HepG2 (cell line): ENCODE results near the gene RASD1. TPM values are rescaled to one million over a fixed set of nuclear protein-coding genes. Genes with fewer than 3 reads are reported as not detected.
A peak's percentile ranks its signal among the peaks of the same experiment; 100 is the strongest.

Experiments used
- KDM1A ChIP-seq: IDR thresholded peaks from 2 replicates; pipeline ENCODE4 v1.6.1; 2016; ENCODE audit warnings: missing compliant biosample characterization
- MED1 ChIP-seq: sonication (generic); formaldehyde crosslinking; IDR thresholded peaks from 2 replicates; pipeline ENCODE4 v1.4.0; 2020; ENCODE audit warnings: missing genetic modification reagents
- PHF21A ChIP-seq: sonication (generic); formaldehyde crosslinking; IDR thresholded peaks from 2 replicates; pipeline ENCODE4 v1.5.0; 2020; ENCODE audit warnings: mild to moderate bottlenecking, missing genetic modification reagents
- RXRA ChIP-seq: sonication (generic); formaldehyde crosslinking; IDR thresholded peaks from 2 replicates; pipeline ENCODE4 v1.5.1; 2020; ENCODE audit warnings: missing genetic modification reagents
- SP1 ChIP-seq, 2 experiments: fragments of 450-650 bp in 1 of 2; sonication (generic) in 1 of 2; formaldehyde crosslinking in 1 of 2; IDR thresholded peaks; 2 replicates each; pipeline versions ENCODE4 v1.4.0 to v1.6.1; 2016 to 2020; ENCODE audit warnings: missing genetic modification reagents in 1 of 2
- SRSF9 ChIP-seq: fragments of 200-400 bp; formaldehyde crosslinking; IDR thresholded peaks from 2 replicates; pipeline ENCODE4 v1.6.1; 2018; ENCODE audit warnings: borderline replicate concordance, mild to moderate bottlenecking, low read depth, low read length; ENCODE audit not compliant: insufficient read depth, poor library complexity, severe bottlenecking
- TBX3 ChIP-seq: fragments of 450-650 bp; IDR thresholded peaks from 2 replicates; pipeline ENCODE4 v1.6.1; 2017; ENCODE audit warnings: antibody characterized with exemption, mild to moderate bottlenecking, inconsistent platforms, borderline replicate concordance
- ZNF331 ChIP-seq: sonication (generic); formaldehyde crosslinking; IDR thresholded peaks from 2 replicates; pipeline ENCODE4 v1.4.0; 2020; ENCODE audit warnings: missing genetic modification reagents
- polyA plus RNA-seq, 8 experiments: library from polyadenylated mRNA; depleted of rRNA in 3 of 8; stranded (reverse) in 7 of 8; unstranded in 1 of 8; fragments of >200 nt; fragmentation: Illumina TruSeq in 4 of 8; extraction: Trizol in 4 of 8; gene quantifications; 2 replicates each; pipeline versions ENCODE4 v1.2.1 to v1.2.3, GENCODE V29; 2011 to 2016; ENCODE audit warnings: low read depth in 4 of 8, missing spikeins in 1 of 8, mixed read lengths in 1 of 8; ENCODE audit not compliant: insufficient read depth in 1 of 8
- total RNA-seq, 5 experiments: library from RNA; depleted of rRNA; stranded (reverse); fragments of >200 nt; fragmentation: Illumina TruSeq; extraction: Trizol; gene quantifications; 2 replicates each; pipeline ENCODE4 v1.2.3, GENCODE V29; 2016; ENCODE audit warnings: low read depth in 1 of 5
- TF ChIP-seq, protein P1 (sequence below): sonication (generic); formaldehyde crosslinking; IDR thresholded peaks from 2 replicates; pipeline ENCODE4 v1.8.1; 2022; ENCODE audit warnings: low read depth, mild to moderate bottlenecking, missing genetic modification reagents
- TF ChIP-seq, protein P2 (sequence below): sonication (generic); formaldehyde crosslinking; IDR thresholded peaks from 2 replicates; pipeline ENCODE4 v1.5.0; 2020; ENCODE audit warnings: mild to moderate bottlenecking, missing genetic modification reagents
- TF ChIP-seq, protein P3 (sequence below): sonication (generic); formaldehyde crosslinking; conservative IDR thresholded peaks from 2 replicates; pipeline ENCODE4 v1.4.0; 2020; ENCODE audit warnings: mild to moderate bottlenecking, missing genetic modification reagents, moderate library complexity
- TF ChIP-seq, protein P4 (sequence below): sonication (generic); formaldehyde crosslinking; IDR thresholded peaks from 2 replicates; pipeline ENCODE4 v1.4.0; 2020; ENCODE audit warnings: missing genetic modification reagents
- TF ChIP-seq, protein P5 (sequence below): sonication (generic); formaldehyde crosslinking; conservative IDR thresholded peaks from 2 replicates; pipeline ENCODE4 v1.4.0; 2020; ENCODE audit warnings: missing genetic modification reagents

The RASD1 gene
- total and polyA plus RNA-seq, 2 of the 13 experiments (the other 11 are each of a cell fraction or from before 2014, with no cell fraction given) = 1.6 to 4.2 TPM

DNA sequence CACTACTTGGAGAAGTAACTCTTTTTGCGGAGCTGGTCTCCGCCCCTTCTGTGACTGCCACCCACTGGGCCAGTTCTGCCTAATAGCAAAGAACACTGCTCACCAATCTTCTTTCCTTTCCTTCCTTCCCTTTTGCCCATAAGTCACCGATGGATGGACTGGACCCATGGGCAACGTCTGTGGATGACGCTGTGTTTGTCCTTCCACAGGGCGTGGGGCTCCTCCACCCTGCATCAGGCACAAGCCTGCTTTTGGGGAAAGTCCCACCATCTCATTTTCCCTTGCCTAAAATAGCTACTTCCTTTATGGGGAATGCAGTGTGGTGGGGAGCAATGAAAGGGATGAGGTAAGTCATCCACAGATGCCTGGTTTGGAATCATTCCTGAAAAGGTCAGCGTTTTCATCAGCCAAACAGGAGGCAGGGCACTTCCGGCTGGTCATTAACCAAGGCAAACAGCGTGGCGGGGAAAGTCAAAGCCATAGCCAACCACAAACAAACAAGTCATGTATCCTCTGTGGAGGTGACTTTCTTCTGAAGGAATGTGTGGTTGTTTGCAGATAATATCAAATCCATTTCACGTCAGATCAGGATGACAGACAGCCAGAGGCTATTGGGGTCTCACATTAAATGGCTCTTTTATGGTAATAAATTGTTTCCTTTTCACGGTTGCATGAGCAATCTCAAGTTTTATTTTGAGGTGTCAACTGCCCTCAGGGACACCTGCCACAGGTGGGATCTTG, 50.1 kb downstream of the RASD1 start (continued):
- TF ChIP-seq, protein P1, sequence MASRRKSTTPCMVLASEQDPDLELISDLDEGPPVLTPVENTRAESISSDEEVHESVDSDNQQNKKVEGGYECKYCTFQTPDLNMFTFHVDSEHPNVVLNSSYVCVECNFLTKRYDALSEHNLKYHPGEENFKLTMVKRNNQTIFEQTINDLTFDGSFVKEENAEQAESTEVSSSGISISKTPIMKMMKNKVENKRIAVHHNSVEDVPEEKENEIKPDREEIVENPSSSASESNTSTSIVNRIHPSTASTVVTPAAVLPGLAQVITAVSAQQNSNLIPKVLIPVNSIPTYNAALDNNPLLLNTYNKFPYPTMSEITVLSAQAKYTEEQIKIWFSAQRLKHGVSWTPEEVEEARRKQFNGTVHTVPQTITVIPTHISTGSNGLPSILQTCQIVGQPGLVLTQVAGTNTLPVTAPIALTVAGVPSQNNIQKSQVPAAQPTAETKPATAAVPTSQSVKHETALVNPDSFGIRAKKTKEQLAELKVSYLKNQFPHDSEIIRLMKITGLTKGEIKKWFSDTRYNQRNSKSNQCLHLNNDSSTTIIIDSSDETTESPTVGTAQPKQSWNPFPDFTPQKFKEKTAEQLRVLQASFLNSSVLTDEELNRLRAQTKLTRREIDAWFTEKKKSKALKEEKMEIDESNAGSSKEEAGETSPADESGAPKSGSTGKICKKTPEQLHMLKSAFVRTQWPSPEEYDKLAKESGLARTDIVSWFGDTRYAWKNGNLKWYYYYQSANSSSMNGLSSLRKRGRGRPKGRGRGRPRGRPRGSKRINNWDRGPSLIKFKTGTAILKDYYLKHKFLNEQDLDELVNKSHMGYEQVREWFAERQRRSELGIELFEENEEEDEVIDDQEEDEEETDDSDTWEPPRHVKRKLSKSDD = 0 out of 2 replicates have a peak, but pooled peaks have one; percentile 77
- TF ChIP-seq RXRA (CRISPR knock-in tag) (peak; percentile 94; the same call in 1 of the 2 replicates), ZNF331 (CRISPR knock-in tag) (peak; percentile 74), MED1 (CRISPR knock-in tag) (peak; percentile 99), SRSF9 (no peak), KDM1A (CRISPR knock-in tag) (peak; percentile 58; the same call in 1 of the 2 replicates), SP1 (IDR thresholded peaks at IDR 0.05) (no peak), SP1 (CRISPR knock-in tag; IDR thresholded peaks at IDR 0.05) (peak; percentile 30; the same call in 1 of the 2 replicates), TBX3 (peak; percentile 92; the same call in 1 of the 2 replicates), PHF21A (peak; percentile 87)
- TF ChIP-seq, protein P2, sequence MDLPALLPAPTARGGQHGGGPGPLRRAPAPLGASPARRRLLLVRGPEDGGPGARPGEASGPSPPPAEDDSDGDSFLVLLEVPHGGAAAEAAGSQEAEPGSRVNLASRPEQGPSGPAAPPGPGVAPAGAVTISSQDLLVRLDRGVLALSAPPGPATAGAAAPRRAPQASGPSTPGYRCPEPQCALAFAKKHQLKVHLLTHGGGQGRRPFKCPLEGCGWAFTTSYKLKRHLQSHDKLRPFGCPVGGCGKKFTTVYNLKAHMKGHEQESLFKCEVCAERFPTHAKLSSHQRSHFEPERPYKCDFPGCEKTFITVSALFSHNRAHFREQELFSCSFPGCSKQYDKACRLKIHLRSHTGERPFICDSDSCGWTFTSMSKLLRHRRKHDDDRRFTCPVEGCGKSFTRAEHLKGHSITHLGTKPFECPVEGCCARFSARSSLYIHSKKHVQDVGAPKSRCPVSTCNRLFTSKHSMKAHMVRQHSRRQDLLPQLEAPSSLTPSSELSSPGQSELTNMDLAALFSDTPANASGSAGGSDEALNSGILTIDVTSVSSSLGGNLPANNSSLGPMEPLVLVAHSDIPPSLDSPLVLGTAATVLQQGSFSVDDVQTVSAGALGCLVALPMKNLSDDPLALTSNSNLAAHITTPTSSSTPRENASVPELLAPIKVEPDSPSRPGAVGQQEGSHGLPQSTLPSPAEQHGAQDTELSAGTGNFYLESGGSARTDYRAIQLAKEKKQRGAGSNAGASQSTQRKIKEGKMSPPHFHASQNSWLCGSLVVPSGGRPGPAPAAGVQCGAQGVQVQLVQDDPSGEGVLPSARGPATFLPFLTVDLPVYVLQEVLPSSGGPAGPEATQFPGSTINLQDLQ (CRISPR knock-in tag) = peak; percentile 36; the same call in 1 of the 2 replicates
- TF ChIP-seq, protein P3, sequence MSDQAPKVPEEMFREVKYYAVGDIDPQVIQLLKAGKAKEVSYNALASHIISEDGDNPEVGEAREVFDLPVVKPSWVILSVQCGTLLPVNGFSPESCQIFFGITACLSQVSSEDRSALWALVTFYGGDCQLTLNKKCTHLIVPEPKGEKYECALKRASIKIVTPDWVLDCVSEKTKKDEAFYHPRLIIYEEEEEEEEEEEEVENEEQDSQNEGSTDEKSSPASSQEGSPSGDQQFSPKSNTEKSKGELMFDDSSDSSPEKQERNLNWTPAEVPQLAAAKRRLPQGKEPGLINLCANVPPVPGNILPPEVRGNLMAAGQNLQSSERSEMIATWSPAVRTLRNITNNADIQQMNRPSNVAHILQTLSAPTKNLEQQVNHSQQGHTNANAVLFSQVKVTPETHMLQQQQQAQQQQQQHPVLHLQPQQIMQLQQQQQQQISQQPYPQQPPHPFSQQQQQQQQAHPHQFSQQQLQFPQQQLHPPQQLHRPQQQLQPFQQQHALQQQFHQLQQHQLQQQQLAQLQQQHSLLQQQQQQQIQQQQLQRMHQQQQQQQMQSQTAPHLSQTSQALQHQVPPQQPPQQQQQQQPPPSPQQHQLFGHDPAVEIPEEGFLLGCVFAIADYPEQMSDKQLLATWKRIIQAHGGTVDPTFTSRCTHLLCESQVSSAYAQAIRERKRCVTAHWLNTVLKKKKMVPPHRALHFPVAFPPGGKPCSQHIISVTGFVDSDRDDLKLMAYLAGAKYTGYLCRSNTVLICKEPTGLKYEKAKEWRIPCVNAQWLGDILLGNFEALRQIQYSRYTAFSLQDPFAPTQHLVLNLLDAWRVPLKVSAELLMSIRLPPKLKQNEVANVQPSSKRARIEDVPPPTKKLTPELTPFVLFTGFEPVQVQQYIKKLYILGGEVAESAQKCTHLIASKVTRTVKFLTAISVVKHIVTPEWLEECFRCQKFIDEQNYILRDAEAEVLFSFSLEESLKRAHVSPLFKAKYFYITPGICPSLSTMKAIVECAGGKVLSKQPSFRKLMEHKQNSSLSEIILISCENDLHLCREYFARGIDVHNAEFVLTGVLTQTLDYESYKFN = peak; percentile 96
- TF ChIP-seq, protein P4, sequence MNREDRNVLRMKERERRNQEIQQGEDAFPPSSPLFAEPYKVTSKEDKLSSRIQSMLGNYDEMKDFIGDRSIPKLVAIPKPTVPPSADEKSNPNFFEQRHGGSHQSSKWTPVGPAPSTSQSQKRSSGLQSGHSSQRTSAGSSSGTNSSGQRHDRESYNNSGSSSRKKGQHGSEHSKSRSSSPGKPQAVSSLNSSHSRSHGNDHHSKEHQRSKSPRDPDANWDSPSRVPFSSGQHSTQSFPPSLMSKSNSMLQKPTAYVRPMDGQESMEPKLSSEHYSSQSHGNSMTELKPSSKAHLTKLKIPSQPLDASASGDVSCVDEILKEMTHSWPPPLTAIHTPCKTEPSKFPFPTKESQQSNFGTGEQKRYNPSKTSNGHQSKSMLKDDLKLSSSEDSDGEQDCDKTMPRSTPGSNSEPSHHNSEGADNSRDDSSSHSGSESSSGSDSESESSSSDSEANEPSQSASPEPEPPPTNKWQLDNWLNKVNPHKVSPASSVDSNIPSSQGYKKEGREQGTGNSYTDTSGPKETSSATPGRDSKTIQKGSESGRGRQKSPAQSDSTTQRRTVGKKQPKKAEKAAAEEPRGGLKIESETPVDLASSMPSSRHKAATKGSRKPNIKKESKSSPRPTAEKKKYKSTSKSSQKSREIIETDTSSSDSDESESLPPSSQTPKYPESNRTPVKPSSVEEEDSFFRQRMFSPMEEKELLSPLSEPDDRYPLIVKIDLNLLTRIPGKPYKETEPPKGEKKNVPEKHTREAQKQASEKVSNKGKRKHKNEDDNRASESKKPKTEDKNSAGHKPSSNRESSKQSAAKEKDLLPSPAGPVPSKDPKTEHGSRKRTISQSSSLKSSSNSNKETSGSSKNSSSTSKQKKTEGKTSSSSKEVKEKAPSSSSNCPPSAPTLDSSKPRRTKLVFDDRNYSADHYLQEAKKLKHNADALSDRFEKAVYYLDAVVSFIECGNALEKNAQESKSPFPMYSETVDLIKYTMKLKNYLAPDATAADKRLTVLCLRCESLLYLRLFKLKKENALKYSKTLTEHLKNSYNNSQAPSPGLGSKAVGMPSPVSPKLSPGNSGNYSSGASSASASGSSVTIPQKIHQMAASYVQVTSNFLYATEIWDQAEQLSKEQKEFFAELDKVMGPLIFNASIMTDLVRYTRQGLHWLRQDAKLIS (CRISPR knock-in tag) = 0 out of 2 replicates have a peak, but pooled peaks have one; percentile 19
- TF ChIP-seq, protein P5, sequence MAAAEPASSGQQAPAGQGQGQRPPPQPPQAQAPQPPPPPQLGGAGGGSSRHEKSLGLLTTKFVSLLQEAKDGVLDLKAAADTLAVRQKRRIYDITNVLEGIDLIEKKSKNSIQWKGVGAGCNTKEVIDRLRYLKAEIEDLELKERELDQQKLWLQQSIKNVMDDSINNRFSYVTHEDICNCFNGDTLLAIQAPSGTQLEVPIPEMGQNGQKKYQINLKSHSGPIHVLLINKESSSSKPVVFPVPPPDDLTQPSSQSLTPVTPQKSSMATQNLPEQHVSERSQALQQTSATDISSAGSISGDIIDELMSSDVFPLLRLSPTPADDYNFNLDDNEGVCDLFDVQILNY (CRISPR knock-in tag) = no peak
